Measurements from ENCODE around the gene MAGEB17.
A peak's percentile ranks its signal among the peaks of the same experiment; 100 is the strongest.

Gene MAGEB17, protein sequence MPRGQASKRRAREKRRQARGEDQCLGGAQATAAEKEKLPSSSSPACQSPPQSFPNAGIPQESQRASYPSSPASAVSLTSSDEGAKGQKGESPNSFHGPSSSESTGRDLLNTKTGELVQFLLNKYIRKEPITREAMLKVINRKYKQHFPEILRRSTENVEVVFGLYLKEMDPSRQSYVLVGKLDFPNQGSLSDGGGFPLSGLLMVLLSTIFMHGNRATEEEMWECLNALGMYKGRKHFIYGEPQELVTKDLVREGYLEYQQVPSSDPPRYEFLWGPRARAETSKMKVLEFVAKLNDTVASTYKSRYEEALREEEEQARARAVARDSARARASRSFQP

DNA sequence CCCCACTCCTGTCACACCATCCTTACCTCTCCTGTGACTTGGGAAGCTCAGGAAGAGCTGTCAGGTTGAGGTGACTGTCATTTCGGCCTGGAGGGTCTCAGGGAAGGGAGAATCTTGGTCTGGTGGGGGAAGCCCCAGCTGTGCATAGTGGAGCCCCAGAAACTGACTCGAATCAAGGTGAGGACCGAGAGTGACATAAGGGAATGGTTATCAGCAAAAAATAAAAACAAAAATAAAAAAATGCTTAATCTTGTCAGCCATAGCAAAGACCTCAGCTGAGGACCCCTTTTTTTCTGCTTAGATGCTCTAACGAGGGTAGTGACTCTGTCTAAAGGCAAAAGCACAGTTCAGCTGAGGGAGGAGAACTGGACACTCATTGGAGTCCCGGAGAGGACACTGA is at the start of gene MAGEB17:
TSS of gene MAGEB17 (plus strand) at position 301 of the 400 bp plus-strand sequence. CDS start 2,902 bp downstream, outside the sequence.
- no peak for DNase-seq (ENCODE audit: low read depth)
- H3K4me3 ChIP-seq (ENCODE audit: low read depth, low read length), result no peak within 1 kb of the TSS
- no peak for TF ChIP-seq MYC (IDR thresholded peaks at IDR 0.05; ENCODE audit: low read depth, low read length)
- TF ChIP-seq, protein P1, sequence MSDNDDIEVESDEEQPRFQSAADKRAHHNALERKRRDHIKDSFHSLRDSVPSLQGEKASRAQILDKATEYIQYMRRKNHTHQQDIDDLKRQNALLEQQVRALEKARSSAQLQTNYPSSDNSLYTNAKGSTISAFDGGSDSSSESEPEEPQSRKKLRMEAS (IDR thresholded peaks at IDR 0.05; ENCODE audit: low read depth, low read length), result no peak
- no peak for TF ChIP-seq POLR2A (IDR thresholded peaks at IDR 0.05; ENCODE audit: extremely low read depth, insufficient read length)
- no peak for TF ChIP-seq CTCF (IDR thresholded peaks at IDR 0.05; ENCODE audit: low read depth, low read length)

GRCh38 chrX:16119353-16120220 is 47.7 kb upstream of the MAGEB17 start:
- no peak for DNase-seq (ENCODE audit: low read depth)
- no peak for TF ChIP-seq POLR2A (IDR thresholded peaks at IDR 0.05; ENCODE audit: extremely low read depth, insufficient read length)
- TF ChIP-seq, protein P1 (IDR thresholded peaks at IDR 0.05; ENCODE audit: low read depth, low read length), result no peak
- no peak for TF ChIP-seq CTCF (IDR thresholded peaks at IDR 0.05; ENCODE audit: low read depth, low read length)
- no peak for TF ChIP-seq MYC (IDR thresholded peaks at IDR 0.05; ENCODE audit: low read depth, low read length)
- H3K4me3 ChIP-seq (ENCODE audit: low read depth, low read length), result no peak overlapping the region

DNA sequence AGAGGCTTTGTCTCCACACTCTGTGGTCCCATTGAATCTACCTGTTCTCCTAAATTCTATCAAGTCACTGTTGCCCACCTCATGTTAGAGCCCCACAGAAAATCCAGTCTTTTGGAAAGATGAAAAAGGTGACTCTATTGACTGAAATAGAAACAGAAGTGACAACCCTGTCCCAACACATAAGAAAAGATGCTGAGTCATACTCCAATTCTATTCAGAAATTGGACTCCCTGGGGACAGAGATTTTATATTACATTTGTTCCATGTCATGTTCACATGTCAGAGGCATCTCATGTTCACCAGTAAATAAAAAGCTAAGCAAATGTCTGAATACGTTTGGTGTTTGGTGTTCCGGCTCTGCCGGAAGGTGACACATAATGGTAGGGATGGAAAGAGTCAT is 46.9 kb upstream of the MAGEB17 start:
- peak; percentile 7 for DNase-seq (ENCODE audit: low read depth)
- TF ChIP-seq CTCF (IDR thresholded peaks at IDR 0.05; ENCODE audit: low read depth, low read length) (no peak), MYC (IDR thresholded peaks at IDR 0.05; ENCODE audit: low read depth, low read length) (no peak), POLR2A (IDR thresholded peaks at IDR 0.05; ENCODE audit: extremely low read depth, insufficient read length) (no peak)
- TF ChIP-seq, protein P1 (IDR thresholded peaks at IDR 0.05; ENCODE audit: low read depth, low read length), result no peak
- no peak overlapping the region for H3K4me3 ChIP-seq (ENCODE audit: low read depth, low read length)

- no peak within 1 kb of the TSS for H3K4me3 ChIP-seq (ENCODE audit: low read depth, low read length)
- TF ChIP-seq, protein P1 (IDR thresholded peaks at IDR 0.05; ENCODE audit: low read depth, low read length), result no peak
- TF ChIP-seq CTCF (IDR thresholded peaks at IDR 0.05; ENCODE audit: low read depth, low read length) (peak; percentile 61), MYC (IDR thresholded peaks at IDR 0.05; ENCODE audit: low read depth, low read length) (no peak)
- peak; percentile 74 for DNase-seq (ENCODE audit: low read depth)
Measured at GRCh38 chrX:16123222-16123786, 44.0 kb upstream of the MAGEB17 start, which contains the start of gene GRPR. Gene GRPR, plus strand, starts transcription at chrX:16123565. Its CDS starts 389 bp downstream, at chrX:16123954.

DNA sequence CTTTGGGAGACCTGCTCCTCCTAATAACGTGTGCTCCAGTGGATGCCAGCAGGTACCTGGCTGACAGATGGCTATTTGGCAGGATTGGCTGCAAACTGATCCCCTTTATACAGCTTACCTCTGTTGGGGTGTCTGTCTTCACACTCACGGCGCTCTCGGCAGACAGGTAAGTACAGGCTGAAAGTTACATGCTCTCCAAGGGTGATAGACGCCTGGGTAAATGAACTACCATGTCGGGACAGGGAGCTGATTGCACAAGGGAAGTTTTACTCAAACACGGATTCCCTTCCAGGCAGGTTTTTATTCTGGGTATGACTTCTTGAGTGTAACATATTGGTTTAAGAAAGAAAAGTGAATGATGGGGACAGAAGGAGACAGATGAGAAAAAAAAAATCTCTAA is 43.1 kb upstream of the MAGEB17 start:
- TF ChIP-seq CTCF (IDR thresholded peaks at IDR 0.05; ENCODE audit: low read depth, low read length) (no peak), POLR2A (IDR thresholded peaks at IDR 0.05; ENCODE audit: extremely low read depth, insufficient read length) (no peak), MYC (IDR thresholded peaks at IDR 0.05; ENCODE audit: low read depth, low read length) (no peak)
- TF ChIP-seq, protein P1 (IDR thresholded peaks at IDR 0.05; ENCODE audit: low read depth, low read length), result no peak
- no peak for DNase-seq (ENCODE audit: low read depth)
- no peak overlapping the region for H3K4me3 ChIP-seq (ENCODE audit: low read depth, low read length)

Measured in NB4 (cell line).